CD4-positive, alpha-beta T cell treated with Interleukin-2 at 100 ng/mL for 4 hours (primary cell): Measurements from ENCODE around the gene LST1.
"Not testable (repeated sequence)": the region's sequence is repeated elsewhere in the genome, so short reads cannot be mapped to it uniquely, and the experiment has no call there.

ENCODE experiments used
- DNase-seq: peaks from one replicate; pipeline ENCODE4 v3.0.0-alpha.2; 2020; ENCODE audit warnings: low spot score

LST1 gene

GRCh38 chr6:31580807-31581433 is 5.2 kb upstream of the LST1 start:
- DNase-seq, result peak; percentile 91

GRCh38 chr6:31581434-31582229 is 4.4 kb upstream of the LST1 start:
- DNase-seq, result no peak

GRCh38 chr6:31582230-31582643 is 3.8 kb upstream of the LST1 start, which contains the start of gene LTB:
TSS of gene LTB (minus strand) at chr6:31582424. CDS start at chr6:31582417, 7 bp downstream.
- DNase-seq, result peak; percentile 88

- peak; percentile 70 for DNase-seq
Measured at GRCh38 chr6:31585491-31585890, 586 bp upstream of the LST1 start.

GRCh38 chr6:31586599-31587281 is 663 bp downstream of the LST1 start:
- DNase-seq, result no peak

DNA sequence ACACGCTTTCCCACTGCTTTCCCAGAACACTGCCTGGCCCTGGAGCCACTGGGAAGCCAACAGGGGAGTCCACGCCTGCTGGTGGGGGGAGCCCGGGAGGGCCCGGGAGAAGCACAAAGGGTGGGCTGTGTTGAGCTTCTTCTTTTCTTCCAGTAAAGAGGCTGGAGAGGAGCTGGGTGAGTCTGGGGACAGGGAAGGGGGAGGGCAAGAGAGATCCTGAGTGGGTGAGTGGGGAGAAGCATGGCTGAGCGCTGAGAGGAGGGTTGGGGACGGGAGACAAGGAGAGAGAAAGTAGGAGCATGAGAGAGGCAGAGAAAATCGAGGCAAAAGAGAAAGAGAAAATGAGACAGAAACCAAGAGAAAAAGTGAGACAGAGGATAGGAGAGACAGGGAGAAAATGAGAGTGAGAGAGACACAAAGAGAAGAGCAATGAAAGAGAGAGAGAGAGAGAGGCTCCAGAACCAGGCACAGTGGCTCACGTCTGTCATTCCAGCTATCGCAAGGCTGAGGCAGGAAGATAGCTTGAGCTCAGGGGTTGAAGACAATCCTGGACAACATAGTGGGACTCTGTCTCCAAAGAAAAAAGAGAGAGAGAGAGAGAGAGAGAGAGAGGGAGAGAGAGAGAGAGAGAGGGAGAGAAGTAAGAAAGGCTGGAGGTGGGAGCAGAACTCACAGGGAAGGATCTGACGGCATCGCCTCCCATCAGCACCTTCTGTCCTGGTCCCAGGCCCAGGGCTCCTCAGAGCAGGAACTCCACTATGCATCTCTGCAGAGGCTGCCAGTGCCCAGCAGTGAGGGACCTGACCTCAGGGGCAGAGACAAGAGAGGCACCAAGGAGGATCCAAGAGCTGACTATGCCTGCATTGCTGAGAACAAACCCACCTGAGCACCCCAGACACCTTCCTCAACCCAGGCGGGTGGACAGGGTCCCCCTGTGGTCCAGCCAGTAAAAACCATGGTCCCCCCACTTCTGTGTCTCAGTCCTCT is 2.0 kb downstream of the LST1 start:
- no peak for DNase-seq

- no peak for DNase-seq
Measured at GRCh38 chr6:31588871-31589650, 3.0 kb downstream of the LST1 start.

GRCh38 chr6:31590691-31591090 is 4.6 kb downstream of the LST1 start:
- not testable (repeated sequence) for DNase-seq

DNA sequence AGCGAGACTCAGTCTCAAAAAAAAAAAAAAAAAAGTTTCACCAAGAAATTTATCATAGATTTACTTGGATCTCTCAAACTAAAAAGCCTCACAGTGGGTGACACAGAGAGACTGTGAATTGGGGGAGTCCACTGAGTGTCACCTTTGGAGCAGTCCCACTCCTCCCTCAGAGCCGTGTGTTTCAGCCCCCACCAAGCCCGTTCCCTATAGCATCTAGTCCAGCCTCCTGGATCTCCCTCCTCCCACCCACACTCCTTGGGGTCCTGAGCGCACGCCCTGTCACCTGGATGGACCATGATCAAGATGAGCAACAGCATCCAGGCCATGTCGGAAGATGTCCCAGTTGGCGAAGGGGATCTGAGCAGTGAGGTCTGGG is 6.3 kb downstream of the LST1 start:
- no peak for DNase-seq

- DNase-seq, result peak; percentile 86
Measured at GRCh38 chr6:31597006-31597405, 10.9 kb downstream of the LST1 start.

DNA sequence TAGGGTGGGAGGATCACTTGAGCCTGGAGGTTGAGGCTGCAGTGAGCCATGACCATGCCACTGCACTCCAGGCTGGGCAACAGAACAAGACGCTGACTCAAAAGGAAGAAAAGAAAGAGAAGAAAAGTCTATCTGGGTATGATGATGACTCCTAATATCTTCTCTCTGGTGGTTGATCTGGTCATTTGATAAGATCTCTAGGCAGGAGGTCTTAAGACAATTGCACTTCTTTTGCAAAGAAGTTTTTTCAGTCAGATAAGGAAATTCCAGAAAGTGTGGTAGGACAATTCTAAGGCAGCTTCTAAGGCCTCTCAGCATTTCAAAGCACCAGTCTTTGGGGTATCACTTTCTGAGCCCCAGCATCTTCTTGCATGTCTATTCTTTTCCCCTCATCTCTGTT is 21.2 kb downstream of the LST1 start:
- no peak for DNase-seq

DNA sequence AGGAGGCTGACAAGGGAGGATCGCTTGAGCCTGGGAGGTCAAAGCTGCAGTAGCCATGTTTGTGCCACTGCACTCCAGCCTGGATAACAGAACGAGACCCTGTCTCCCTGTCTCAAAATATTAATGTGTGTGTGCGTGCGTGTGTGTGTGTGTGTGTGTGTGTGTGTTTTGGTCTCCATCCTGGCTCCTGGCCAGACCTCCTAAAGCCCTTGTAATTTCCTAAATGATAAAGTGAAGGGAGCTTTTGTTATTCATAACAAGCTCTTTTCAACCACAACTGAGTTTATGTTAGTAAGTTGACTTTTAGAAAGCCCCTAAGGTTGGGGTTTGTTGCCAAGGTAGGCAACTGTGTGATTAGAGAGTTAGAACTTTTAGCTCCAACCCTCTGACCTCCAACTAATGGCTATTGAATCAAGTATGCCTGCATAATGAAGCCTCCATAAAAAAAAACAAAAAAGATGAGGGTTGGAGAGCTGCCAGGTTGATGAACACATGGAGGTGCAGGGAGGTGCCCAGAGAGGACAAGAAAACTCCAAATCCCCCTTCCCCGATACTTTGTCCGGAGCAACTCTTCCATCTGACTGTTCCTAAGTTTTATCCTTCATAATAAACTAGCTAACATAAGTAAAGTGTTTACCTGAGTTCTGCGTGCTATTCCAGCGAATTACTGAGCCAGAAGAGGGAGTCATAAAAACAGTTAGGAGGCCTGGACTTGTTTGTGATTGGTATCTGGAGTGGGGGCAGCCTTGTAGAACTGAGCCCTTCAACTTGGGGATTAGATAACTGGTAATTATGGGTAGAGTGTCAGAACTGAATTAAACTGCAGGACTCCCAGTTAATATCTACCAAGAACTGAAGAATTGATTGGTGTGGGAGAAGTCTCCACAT is 23.7 kb downstream of the LST1 start:
- DNase-seq, result no peak

DNA sequence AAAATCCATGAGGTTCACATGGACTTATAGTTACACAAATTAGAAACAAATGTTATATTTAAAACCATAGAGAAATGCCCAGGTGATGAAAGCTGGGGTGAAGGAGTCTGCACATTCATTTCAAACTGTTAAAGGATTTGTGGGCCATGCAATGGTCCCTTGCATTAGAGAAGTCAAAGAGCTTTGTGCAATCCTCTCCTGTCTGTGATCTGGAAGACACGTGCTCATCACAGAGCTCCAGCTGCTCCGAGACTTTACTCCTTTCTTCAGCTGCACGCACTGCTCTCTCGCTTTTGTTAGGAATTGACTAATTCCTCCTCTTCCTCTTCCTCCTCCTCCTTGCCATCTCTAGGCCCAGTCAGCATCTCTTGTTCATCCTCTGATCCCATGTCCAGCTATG is 24.9 kb downstream of the LST1 start:
- DNase-seq, result no peak

GRCh38 chr6:31614075-31614619 is 28.1 kb downstream of the LST1 start:
- no peak for DNase-seq

- DNase-seq, result no peak
Measured at GRCh38 chr6:31614684-31615578, 28.9 kb downstream of the LST1 start, which contains the start of gene AIF1. TSS of gene AIF1 (plus strand) at chr6:31615234. CDS start at chr6:31615330, 96 bp downstream.

- no peak for DNase-seq
Measured at GRCh38 chr6:31615748-31616147, 29.7 kb downstream of the LST1 start.

- no peak for DNase-seq
Measured at GRCh38 chr6:31617010-31617409, 30.9 kb downstream of the LST1 start.

GRCh38 chr6:31619805-31620585 is 33.9 kb downstream of the LST1 start:
- DNase-seq, result peak; percentile 98
